Dendritic cell treated with granulocyte-macrophage colony-stimulating factor and Interleukin-4, amounts not matched to agents 40 ng/mL and 50 ng/mL, for 4 days (primary cell): ENCODE data around the gene CACNG8.

Experiments used
- H3K27ac Mint-ChIP-seq: one replicate; pipeline ENCODE4 v1.8.0; 2022; ENCODE audit warnings: mild to moderate bottlenecking, mixed read lengths
- H3K27me3 Mint-ChIP-seq: one replicate; pipeline ENCODE4 v1.8.0; 2022; ENCODE audit warnings: mild to moderate bottlenecking, mixed read lengths
- H3K36me3 Mint-ChIP-seq: one replicate; pipeline ENCODE4 v1.8.0; 2022; ENCODE audit warnings: low read depth, mixed read lengths
- H3K4me1 Mint-ChIP-seq: one replicate; pipeline ENCODE4 v1.8.0; 2022; ENCODE audit warnings: low read depth, mixed read lengths
- H3K4me3 Mint-ChIP-seq: one replicate; pipeline ENCODE4 v1.8.0; 2022; ENCODE audit warnings: mild to moderate bottlenecking, moderate library complexity, mixed read lengths
- H3K9me3 Mint-ChIP-seq: one replicate; pipeline ENCODE4 v1.8.0; 2022; ENCODE audit warnings: mixed read lengths
- intact Hi-C: fragments of 100-400 bp; cut with micrococcal nuclease; formaldehyde crosslinking; loops from one replicate; pipeline ENCODE4 v1.15.0; 2022

CACNG8 gene

DNA sequence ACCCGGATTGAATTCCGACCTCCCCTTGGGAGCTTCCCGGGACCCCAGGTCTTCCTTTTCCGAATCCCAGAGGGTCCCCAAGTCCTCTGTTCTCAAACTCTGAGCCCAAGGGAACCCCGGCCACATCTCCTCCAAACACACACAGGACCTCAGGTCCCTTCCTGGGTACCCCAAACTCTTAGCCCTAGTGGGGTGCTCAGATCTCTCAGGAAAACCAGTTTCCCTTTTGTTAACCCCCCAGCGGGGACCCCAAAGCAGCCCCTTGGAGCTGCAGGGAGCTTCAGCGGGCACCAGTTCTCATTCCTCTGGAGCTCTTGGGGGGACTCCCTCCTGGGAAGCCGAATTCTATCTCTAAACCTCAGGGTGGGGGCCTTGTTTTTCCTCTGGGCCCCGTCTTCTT is 29.5 kb downstream of the CACNG8 start:
- Mint-ChIP-seq H3K27ac (no peak overlapping the region), H3K9me3 (no peaks in the 10 kb centered on the region), H3K36me3 (no peaks in the 10 kb centered on the region), H3K4me1 (peaks cover 13% of the 10 kb centered on the region), H3K27me3 (peaks cover 58% of the 10 kb centered on the region), H3K4me3 (peak overlapping the region; percentile 50)
- intact Hi-C loops, result no loop called here

DNA sequence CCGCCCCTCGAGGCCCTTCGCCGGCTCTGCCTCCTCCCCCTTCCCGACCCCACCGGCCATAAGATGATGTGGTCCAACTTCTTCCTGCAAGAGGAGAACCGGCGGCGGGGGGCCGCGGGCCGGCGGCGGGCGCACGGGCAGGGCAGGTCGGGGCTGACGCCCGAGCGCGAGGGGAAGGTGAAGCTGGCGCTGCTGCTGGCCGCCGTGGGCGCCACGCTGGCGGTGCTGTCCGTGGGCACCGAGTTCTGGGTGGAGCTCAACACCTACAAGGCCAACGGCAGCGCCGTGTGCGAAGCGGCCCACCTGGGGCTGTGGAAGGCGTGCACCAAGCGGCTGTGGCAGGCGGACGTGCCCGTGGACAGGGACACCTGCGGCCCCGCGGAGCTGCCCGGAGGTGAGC is 30.1 kb downstream of the CACNG8 start:
- no peaks in the 10 kb centered on the region for H3K9me3 Mint-ChIP-seq
- H3K27me3 Mint-ChIP-seq, result peaks cover 64% of the 10 kb centered on the region
- peaks cover 13% of the 10 kb centered on the region for H3K4me1 Mint-ChIP-seq
- no peak overlapping the region for H3K4me3 Mint-ChIP-seq
- no peak overlapping the region for H3K27ac Mint-ChIP-seq
- intact Hi-C loops, result no loop called here
- H3K36me3 Mint-ChIP-seq, result no peaks in the 10 kb centered on the region

GRCh38 chr19:53993448-53993847 is 30.7 kb downstream of the CACNG8 start:
- H3K27ac Mint-ChIP-seq, result no peak overlapping the region

DNA sequence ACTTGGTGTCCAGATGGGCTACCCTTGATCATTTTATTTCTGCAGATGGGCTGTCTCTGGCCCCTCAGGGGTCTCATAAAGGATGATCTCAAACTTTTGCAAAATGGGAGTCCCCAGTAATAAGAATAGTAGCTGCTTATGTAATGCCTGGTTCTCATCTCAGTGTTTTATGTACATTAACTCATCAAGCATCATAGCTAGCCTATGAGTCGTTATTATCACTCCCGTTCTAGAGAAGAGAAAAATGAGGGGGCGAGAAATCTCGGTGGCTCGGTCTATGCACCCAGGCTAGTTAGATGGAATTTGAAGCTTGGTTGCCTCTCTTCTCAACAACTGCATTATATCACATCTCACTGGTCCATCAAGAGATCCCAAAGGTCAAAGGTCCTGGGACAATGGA is 32.1 kb downstream of the CACNG8 start:
- H3K27ac Mint-ChIP-seq, result no peak overlapping the region
- no peaks in the 10 kb centered on the region for H3K36me3 Mint-ChIP-seq
- no peak overlapping the region for H3K4me3 Mint-ChIP-seq
- H3K4me1 Mint-ChIP-seq, result peaks cover 13% of the 10 kb centered on the region
- no peaks in the 10 kb centered on the region for H3K9me3 Mint-ChIP-seq
- H3K27me3 Mint-ChIP-seq, result peaks cover 84% of the 10 kb centered on the region
- intact Hi-C loops, result no loop called here

More at GRCh38 chr19:53993448-53993847, 30.7 kb downstream of the CACNG8 start:
- peaks cover 70% of the 10 kb centered on the region for H3K27me3 Mint-ChIP-seq
- H3K4me3 Mint-ChIP-seq, result no peak overlapping the region
- intact Hi-C loops, result no loop called here
- H3K9me3 Mint-ChIP-seq, result no peaks in the 10 kb centered on the region
- H3K4me1 Mint-ChIP-seq, result peaks cover 13% of the 10 kb centered on the region
- no peaks in the 10 kb centered on the region for H3K36me3 Mint-ChIP-seq

GRCh38 chr19:53998223-53998622 is 35.5 kb downstream of the CACNG8 start:
- H3K4me3 Mint-ChIP-seq, result no peak overlapping the region
- H3K27me3 Mint-ChIP-seq, result peaks cover 79% of the 10 kb centered on the region
- H3K4me1 Mint-ChIP-seq, result peaks cover 11% of the 10 kb centered on the region
- no peak overlapping the region for H3K27ac Mint-ChIP-seq
- intact Hi-C loops, result no loop called here
- no peaks in the 10 kb centered on the region for H3K9me3 Mint-ChIP-seq
- no peaks in the 10 kb centered on the region for H3K36me3 Mint-ChIP-seq

- intact Hi-C loops, result no loop called here
- Mint-ChIP-seq H3K36me3 (no peaks in the 10 kb centered on the region), H3K4me3 (no peak overlapping the region), H3K27ac (no peak overlapping the region), H3K9me3 (no peaks in the 10 kb centered on the region), H3K4me1 (peaks cover 5% of the 10 kb centered on the region), H3K27me3 (peaks cover 67% of the 10 kb centered on the region)
These were observed 37.0 kb downstream of the CACNG8 start for GRCh38 chr19:53999694-54000093.

GRCh38 chr19:54001496-54001895 is 38.8 kb downstream of the CACNG8 start:
- H3K27me3 Mint-ChIP-seq, result peaks cover 49% of the 10 kb centered on the region
- H3K4me1 Mint-ChIP-seq, result peaks cover 5% of the 10 kb centered on the region
- no peak overlapping the region for H3K4me3 Mint-ChIP-seq
- no peaks in the 10 kb centered on the region for H3K9me3 Mint-ChIP-seq
- H3K27ac Mint-ChIP-seq, result no peak overlapping the region
- no peaks in the 10 kb centered on the region for H3K36me3 Mint-ChIP-seq
- intact Hi-C loops, result no loop called here

DNA sequence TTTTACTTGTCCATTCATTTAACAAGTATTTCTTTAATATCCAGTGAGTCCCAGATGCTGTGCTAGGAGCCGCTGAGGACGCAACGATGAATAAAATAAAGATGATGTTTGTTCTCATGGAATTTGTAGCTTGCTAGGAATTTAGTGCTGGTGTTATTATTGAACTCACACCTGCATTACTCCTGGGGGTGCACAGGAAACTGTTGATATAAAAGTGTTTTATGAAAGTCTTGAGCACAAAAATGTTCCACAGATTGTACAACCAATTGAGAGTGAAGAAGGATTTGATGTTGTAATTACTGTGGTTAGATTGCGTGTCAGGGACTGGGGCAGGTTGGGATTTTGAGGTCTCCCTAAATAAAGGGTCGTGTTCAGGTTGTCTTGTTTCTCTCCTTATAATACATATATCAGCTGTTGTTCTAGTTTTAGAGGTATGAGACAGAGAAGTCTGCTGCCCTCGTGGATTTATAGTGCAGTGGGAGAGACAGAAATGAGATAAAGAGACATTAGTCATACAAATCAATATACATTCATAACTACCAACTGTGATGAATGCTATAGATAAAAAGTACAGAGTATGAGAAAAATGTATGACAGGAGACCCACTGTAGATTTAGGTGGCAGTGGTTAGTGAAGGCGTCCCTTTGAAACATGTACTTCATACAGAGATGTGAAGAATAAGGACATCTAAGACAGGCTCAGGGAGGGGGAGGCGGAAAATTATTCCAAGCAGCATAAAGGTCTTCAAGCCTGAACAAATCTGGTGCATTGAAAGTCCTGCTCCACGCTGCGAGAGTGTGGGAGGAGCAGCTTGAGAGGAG is 40.0 kb downstream of the CACNG8 start:
- Mint-ChIP-seq H3K36me3 (no peaks in the 10 kb centered on the region), H3K4me3 (no peak overlapping the region), H3K9me3 (no peaks in the 10 kb centered on the region), H3K27me3 (peaks cover 49% of the 10 kb centered on the region), H3K27ac (no peak overlapping the region), H3K4me1 (peaks cover 5% of the 10 kb centered on the region)
- intact Hi-C loops, result no loop called here

DNA sequence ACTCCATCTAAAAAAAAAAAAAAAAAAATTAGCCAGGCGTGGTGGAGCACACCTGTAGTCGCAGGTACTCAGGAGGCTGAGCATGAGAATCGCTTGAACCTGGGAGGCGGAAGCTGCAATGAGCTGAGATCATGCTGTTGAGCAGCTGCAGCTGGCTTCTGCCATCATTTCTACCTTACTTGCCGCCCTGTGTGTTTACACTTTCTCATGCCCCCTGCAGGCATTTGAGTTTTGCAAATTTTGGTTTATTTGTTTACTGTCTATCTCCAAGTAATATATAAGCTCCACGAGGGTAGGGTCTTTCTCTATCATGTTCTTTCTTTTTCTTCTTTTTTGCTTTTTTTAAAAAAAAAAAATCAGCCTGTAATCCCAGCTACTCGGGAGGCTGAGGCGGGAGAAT is 46.7 kb downstream of the CACNG8 start:
- H3K36me3 Mint-ChIP-seq, result no peaks in the 10 kb centered on the region
- peaks cover 40% of the 10 kb centered on the region for H3K27me3 Mint-ChIP-seq
- H3K9me3 Mint-ChIP-seq, result no peaks in the 10 kb centered on the region
- no peak overlapping the region for H3K27ac Mint-ChIP-seq
- intact Hi-C loops, result no loop called here
- no peak overlapping the region for H3K4me3 Mint-ChIP-seq
- peaks cover 10% of the 10 kb centered on the region for H3K4me1 Mint-ChIP-seq

GRCh38 chr19:54010474-54010873 is 47.7 kb downstream of the CACNG8 start:
- intact Hi-C loops, result no loop called here
- Mint-ChIP-seq H3K36me3 (no peaks in the 10 kb centered on the region), H3K4me3 (no peak overlapping the region), H3K27me3 (peaks cover 40% of the 10 kb centered on the region), H3K4me1 (peaks cover 19% of the 10 kb centered on the region), H3K27ac (no peak overlapping the region), H3K9me3 (no peaks in the 10 kb centered on the region)

- intact Hi-C loops, result no loop called here
- Mint-ChIP-seq H3K9me3 (no peaks in the 10 kb centered on the region), H3K4me1 (peaks cover 24% of the 10 kb centered on the region), H3K27me3 (peaks cover 40% of the 10 kb centered on the region), H3K27ac (no peak overlapping the region), H3K36me3 (no peaks in the 10 kb centered on the region), H3K4me3 (no peak overlapping the region)
These were observed 48.9 kb downstream of the CACNG8 start for GRCh38 chr19:54011507-54012211.

DNA sequence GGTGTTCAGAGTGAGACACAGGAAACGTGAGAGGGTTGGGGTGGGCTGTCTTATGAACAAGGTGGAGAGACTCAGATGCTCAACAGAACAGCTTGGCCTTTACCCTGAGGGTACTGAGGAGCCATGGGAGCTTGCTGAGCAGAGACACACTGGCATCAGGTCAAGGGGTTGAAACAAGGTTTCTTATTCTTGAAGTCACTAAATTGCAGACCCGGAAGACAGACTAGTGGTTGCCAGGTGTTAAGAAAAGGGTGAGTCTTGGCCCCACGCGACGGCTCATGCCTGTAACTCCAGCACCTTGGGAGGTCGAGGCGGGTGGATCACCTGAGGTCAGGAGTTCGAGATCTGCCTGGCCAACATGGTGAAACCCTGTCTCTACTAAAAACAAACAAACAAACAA is 51.1 kb downstream of the CACNG8 start:
- peaks cover 7% of the 10 kb centered on the region for H3K9me3 Mint-ChIP-seq
- intact Hi-C loops, result no loop called here
- H3K27ac Mint-ChIP-seq, result no peak overlapping the region
- H3K4me1 Mint-ChIP-seq, result peaks cover 28% of the 10 kb centered on the region
- H3K27me3 Mint-ChIP-seq, result peaks cover 22% of the 10 kb centered on the region
- no peaks in the 10 kb centered on the region for H3K36me3 Mint-ChIP-seq
- no peak overlapping the region for H3K4me3 Mint-ChIP-seq

DNA sequence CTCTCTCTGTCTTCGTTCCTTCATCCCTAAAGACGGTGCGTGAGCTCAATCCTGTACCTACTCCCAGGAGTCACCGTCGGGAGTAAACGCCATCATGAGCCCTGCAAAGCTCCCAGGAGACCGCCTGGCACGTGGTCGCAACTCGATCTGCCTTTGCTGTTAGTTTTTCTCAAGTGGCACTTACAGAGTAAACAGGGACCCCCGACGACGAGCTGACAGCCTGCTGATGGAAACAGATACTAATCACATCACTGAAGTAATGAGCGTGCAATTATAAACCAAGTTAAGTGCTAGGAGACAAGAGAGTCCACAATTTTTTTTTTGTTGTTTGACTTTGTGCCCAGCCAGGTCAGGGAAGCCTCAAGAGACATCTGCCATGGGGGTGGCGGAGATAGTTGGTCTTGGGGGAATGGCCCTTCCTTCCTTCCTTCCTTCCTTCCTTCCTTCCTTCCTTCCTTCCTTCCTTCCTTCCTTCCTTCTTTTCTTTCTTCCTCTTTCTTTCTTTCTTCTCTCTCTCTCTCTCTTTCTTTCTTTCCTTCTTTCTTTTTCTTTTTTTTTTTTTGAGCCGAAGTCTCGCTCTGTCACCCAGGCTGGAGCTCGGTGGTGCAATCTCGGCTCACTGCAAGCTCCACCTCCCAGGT is 52.3 kb downstream of the CACNG8 start:
- H3K27me3 Mint-ChIP-seq, result peaks cover 22% of the 10 kb centered on the region
- H3K4me3 Mint-ChIP-seq, result no peak overlapping the region
- H3K9me3 Mint-ChIP-seq, result peaks cover 7% of the 10 kb centered on the region
- H3K4me1 Mint-ChIP-seq, result peaks cover 40% of the 10 kb centered on the region
- no peaks in the 10 kb centered on the region for H3K36me3 Mint-ChIP-seq
- no peak overlapping the region for H3K27ac Mint-ChIP-seq
- intact Hi-C loops, result no loop called here

DNA sequence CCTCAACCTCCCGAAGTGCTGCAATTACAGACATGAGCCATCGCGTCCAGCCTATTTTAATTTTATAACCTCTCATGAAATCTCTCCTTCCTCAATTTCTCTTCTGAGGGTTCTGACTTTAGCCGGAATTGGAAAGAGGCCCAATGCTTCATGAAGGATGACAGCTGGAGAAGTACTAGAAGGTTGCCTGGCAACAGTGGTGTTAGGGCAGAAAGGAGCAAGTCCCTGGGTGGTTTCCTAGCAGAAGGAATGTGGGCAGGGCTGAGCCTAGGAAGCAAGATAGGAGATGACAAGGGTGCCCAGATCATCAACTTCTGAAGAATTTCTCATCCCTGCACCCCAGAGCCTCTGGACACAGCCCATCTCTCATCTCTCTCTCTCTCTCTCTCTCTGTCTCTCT is 54.5 kb downstream of the CACNG8 start:
- H3K36me3 Mint-ChIP-seq, result no peaks in the 10 kb centered on the region
- peak overlapping the region; percentile 53 for H3K27ac Mint-ChIP-seq
- peaks cover 7% of the 10 kb centered on the region for H3K9me3 Mint-ChIP-seq
- no peak overlapping the region for H3K4me3 Mint-ChIP-seq
- peaks cover 62% of the 10 kb centered on the region for H3K4me1 Mint-ChIP-seq
- H3K27me3 Mint-ChIP-seq, result peaks cover 12% of the 10 kb centered on the region
- intact Hi-C loops, result no loop called here
